Colon (tissue), 2 donors: ENCODE data around the gene ESYT3.
"Not testable (repeated sequence)": the region's sequence is repeated elsewhere in the genome, so short reads cannot be mapped to it uniquely, and the experiment has no call there.

Source experiments
- FAIRE-seq: peaks from 2 replicates; lab custom pipeline; 2012; peaks lifted over from hg19 to GRCh38; lab: Jason Lieb, UNC
- donor health status: control.
- donor health status: control.

ESYT3 gene

DNA sequence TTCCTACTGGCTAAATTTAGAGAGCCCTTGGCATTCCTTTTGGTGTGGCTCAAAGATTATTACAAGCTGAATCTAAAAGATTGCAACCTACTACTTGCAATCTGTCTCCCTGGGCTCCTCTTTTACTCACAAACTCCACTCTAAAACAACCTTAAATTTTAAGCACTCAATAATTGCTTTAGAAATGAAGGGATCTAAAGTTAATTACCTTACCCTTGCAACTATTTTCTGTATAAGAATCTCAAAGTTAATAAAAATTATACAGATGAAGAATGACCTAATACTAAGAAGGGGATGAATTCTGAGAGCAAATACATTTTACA is 60.2 kb downstream of the ESYT3 start:
- no peak for FAIRE-seq

DNA sequence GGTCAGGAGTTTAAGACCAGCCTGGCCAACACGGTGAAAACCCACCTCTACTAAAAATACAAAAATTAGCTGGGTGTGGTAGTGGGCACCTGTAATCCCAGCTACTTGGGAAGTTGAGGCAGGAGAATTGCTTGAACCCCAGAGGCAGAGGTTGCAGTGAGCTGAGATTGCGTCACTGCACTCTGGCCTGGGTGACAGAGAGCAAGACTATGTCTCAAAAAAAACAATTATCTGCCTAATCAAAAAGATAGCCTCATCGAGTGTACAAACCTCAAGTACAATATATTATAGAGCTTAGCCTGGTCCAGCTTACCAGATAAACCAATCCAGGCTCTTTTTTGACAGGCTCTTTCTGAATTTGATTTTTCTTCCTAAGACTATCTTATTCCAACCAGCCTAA is 61.2 kb downstream of the ESYT3 start:
- FAIRE-seq = not testable (repeated sequence)

DNA sequence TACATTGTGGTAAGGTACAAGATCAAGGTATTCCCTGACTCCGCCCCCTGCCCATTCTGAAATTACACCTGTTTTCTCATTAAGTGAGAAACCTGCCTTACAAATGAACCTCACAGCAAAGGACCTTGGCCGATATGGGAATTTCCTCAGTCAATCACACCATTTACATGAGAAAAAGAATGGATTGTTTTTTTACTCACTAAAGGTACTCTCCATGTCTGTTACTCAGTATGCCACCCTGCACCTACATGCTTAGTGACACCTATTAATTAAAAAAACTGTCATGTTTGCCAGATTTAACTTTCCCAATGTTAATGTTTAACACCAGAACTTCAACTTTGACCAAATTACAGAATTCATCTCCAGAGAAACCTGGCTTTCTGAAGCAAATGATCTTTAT is 62.0 kb downstream of the ESYT3 start:
- no peak for FAIRE-seq

DNA sequence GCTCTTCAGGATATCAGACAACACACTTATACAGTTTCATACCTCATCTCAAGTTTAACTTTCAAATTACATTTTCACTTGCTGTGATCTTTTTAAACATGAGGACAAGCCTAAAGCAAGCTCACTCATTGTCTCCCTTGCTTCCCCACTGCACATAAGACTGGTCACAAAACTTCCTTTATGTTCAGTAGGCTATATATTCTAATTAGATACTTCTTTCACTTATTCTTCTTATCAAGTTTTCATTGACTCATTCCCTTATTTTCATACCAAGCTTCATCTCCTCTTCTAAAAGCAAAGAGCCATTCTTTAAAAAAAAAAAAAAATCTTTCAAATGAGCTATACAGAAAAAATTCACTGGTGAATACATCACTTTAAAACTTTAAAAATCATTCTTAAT is 62.6 kb downstream of the ESYT3 start:
- no peak for FAIRE-seq

DNA sequence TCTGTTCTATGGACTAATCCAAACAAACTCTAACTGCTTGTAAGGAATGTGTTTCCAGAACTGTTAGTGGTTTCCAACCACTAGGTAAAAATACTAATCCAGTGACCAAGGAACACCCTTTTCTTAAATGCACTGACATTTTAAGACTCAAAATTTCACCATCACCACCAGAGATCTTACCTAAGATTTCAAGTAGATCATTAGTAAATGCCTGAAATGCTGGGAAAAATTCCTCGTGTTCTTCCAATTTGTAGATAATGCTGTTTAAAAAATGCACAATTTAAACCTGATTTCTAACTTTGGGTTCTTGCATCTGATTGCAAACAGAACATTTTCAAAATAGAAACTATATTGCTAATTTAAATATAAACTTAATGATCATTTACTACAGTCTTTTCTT is 63.4 kb downstream of the ESYT3 start:
- no peak for FAIRE-seq

DNA sequence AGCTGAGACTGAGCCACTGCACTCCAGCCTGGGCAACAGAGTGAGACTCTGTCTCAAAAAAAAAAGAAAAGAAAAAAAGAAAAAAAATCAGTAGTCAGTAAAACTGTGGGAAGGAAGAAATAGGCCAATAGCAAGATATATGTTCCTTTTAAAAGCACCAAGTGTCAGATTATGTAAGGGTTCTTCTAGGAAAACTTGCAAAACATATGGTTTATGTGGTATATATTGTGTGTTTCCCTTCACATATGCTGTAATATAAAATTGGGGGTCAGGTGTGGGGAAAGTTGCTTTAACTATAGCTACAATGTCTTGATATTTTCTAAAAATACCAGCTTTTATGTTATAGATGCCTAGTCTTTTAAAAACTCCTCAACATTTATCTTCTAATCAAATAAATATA is 64.6 kb downstream of the ESYT3 start:
- no peak for FAIRE-seq

DNA sequence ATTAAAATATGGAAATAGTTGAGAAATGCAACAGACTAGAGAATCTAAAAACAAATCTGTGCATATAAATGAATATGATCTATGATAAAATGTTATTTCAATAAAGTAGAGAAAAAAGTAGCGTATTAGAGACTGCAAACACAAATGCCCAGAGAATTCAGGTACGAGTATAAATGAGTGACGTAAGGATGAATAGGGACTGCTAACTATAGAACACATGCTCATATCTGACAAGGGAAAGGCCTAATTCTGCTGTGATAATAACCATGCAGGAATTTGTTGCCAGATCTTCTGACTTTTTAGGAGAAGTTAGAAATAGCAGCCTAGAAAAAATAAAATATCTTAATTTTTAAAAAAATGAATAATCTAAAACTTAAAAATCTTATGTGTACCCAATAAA is 73.1 kb downstream of the ESYT3 start:
- no peak for FAIRE-seq

DNA sequence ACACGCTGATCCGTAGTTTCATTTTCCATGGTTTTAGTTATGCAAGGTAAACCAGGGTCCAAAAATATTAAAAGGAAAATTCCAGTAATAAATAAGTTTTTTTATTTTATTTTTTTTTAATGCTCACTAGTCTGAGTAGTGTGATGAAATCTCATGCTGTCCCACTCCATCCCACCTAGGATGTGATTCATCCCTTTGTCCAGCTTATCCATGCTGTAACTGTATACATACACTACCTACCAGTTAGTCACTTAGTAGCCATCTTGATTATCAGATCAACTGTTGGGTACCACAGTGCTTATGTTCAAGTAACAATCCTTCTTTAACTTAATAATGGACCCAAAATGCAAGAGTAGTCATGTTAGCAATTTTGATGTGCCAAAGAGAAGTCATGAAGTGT is 75.2 kb downstream of the ESYT3 start:
- FAIRE-seq = no peak

DNA sequence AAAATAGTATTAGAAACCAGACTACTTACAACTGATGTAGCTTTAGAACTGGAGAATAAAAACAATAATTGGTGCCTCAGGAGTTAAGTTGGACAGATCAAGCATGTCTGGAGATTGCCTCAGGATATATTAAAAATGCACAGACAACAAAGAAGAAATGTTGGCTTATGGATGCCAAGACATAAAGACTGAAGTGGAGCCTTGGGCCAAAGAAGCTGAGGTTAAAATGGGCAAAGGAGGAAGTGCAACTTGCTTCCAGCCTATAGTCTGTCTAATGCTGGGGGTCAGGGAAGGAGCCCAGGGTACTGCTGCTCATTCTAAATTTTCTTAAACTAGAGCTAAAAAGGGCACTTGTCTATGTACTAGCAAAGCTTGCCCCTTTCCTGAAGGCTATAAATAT is 77.5 kb downstream of the ESYT3 start:
- no peak for FAIRE-seq

DNA sequence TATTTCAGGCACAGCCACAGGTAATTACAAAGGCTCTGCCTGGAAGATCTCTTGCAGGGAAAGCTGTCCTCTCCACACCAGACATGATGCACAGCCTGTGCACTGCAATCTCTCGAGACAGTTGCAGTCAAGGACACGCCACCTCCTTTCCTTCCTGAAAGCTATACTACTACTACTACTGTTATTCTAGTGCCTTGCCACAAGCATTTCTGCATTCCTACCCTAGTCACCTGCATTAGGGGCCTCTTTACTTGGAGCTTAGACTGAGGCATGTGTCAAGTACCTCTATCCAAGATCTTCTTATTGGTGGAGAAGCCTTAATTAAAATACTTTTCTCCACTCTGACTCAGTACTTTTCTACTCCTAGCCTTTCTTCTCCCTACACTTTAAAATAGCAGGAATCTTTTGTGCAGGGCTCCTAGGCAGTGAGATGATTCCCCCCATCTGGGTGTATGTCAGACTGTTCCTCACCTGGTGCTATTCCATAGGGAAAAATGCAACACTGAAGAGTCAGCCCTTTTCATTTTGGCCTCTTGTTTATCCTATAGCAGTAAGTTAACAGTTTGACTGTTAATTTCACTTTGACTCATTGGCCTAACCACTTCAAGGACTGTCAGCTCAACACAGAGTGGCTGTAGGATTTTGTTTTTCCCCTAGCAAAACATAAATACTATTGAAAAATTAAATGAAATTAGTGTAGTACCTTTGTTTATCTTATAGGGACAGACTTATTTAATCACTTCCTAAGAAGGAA is 78.9 kb downstream of the ESYT3 start:
- FAIRE-seq = no peak

DNA sequence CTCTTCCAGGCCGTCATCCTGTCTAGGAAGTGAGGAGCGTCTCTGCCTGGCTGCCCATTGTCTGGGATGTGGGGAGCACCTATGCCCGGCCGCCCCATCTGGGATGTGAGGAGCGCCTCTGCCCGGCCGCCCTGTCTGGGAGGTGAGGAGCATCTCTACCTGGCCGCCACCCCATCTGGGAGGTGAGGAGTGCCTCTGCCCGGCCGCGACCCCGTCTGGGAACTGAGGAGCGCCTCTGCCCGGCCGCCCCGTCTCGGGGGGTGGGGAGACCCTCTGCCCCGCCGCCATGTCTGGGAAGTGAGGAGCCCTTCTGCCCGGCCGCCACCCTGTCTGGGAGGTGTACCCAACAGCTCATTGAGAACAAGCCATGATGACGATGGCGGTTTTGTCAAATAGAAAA is 87.0 kb downstream of the ESYT3 start:
- FAIRE-seq = not testable (repeated sequence)
